Breast epithelium (tissue), 4 donors: ENCODE results near the gene MMD. TPM values are rescaled to one million over a fixed set of nuclear protein-coding genes. Genes with fewer than 3 reads are reported as not detected.
A peak's percentile ranks its signal among the peaks of the same experiment; 100 is the strongest.

Source experiments
- DNase-seq, 2 donors: peaks; one replicate each; pipeline ENCODE4 v3.0.0-alpha.2; 2019; ENCODE audit warnings: low spot score in 2 of 2
- H3K27ac ChIP-seq, 2 donors: fragments of 200-600 bp; sonication (generic) in 1 of 2; one replicate each; pipeline ENCODE4 v1.5.1; 2016 to 2019; ENCODE audit warnings: mild to moderate bottlenecking in 1 of 2
- H3K27me3 ChIP-seq, 2 donors: fragments of 200-600 bp; sonication (generic) in 1 of 2; one replicate each; pipeline versions ENCODE4 v1.5.1 to v1.6.0; 2017 to 2019; ENCODE audit warnings: control low read depth in 1 of 2, mild to moderate bottlenecking in 1 of 2
- H3K36me3 ChIP-seq: fragments of 200-600 bp; one replicate; pipeline ENCODE4 v1.5.1; 2019
- H3K4me1 ChIP-seq, 2 donors: fragments of 200-600 bp; sonication (generic); one replicate each; pipeline ENCODE4 v1.5.1; 2016 to 2019; ENCODE audit warnings: control low read depth in 1 of 2
- H3K4me3 ChIP-seq, 3 donors: fragments of 200-600 bp; sonication (generic); 1 replicate in 2 of 3; 2 replicates in 1 of 3; pipeline ENCODE4 v1.5.1; 2016 to 2019; ENCODE audit warnings: mild to moderate bottlenecking in 3 of 3, moderate library complexity in 2 of 3
- H3K9me3 ChIP-seq, 2 donors: fragments of 200-600 bp; sonication (generic) in 1 of 2; one replicate each; pipeline ENCODE4 v1.5.1; 2016 to 2019; ENCODE audit warnings: control low read depth in 1 of 2
- POLR2A ChIP-seq: fragments of 450-650 bp; IDR thresholded peaks from one replicate; pipeline ENCODE4 v1.6.1; 2016; ENCODE audit warnings: antibody characterized with exemption, mild to moderate bottlenecking, moderate library complexity
- POLR2AphosphoS5 ChIP-seq, 3 donors: sonication (generic); formaldehyde crosslinking; IDR thresholded peaks; one replicate each; pipeline ENCODE4 v1.6.1; 2017; ENCODE audit warnings: antibody characterized with exemption in 3 of 3
- intact Hi-C: fragments of 100-400 bp; cut with DNase I; formaldehyde crosslinking; loops from one replicate; pipeline ENCODE4 v1.15.1; 2023; ENCODE audit warnings: low total_unique reads
- total RNA-seq, 3 donors: library from RNA; depleted of rRNA; stranded (reverse); fragments of >200 nt; gene quantifications; one replicate each; pipeline ENCODE4 v1.1.0, GENCODE V29; 2016
- TF ChIP-seq, protein P1 (sequence below), 3 donors: fragments of 450-650 bp; IDR thresholded peaks; one replicate each; pipeline ENCODE4 v1.5.1; 2016 to 2017; ENCODE audit warnings: antibody characterized with exemption in 3 of 3, mild to moderate bottlenecking in 3 of 3, moderate library complexity in 3 of 3

MMD gene
- total RNA-seq, 3 donors from 2014 or later = 28.0 to 140 (median 34.1) TPM

DNA sequence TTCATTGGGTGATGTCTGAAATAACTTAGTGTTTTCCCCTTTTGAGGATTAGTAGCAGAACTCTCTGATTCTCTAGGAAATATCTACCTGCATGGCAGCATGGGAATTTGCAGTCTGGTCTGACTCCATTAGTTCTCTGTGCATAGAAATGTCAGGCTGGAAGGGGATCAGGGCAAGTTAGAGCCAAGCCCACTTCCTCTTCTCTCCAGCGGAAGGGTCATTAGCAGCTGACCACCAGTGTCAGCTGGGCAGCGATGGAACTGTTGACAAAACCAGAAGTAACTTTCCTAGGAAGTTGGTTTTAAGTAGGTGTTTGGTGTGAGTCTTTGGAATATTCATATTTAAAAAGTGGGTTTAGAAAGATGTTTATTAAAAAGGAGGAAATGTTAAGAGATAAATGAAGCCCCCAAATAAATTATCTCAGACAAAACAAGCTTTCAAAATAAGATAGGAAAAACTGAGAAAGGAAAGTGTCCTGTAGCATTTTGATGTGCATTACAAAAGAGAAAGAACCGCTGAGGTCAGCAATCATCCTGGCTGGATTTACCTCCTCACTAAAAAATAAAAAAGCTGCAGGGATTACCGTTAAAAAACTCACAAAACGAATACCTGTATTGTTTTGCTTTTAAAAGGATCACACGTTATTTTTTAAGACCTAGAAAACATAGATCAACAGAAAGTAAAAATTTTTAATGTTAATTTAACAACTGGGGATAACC is 32.4 kb upstream of the MMD start:
- H3K36me3 ChIP-seq = no peaks in the 10 kb centered on the region
- no peak for DNase-seq
- no peaks in the 10 kb centered on the region for H3K27me3 ChIP-seq
- H3K9me3 ChIP-seq = no peaks in the 10 kb centered on the region
- no peak overlapping the region for H3K27ac ChIP-seq
- no peak overlapping the region for H3K4me3 ChIP-seq
- TF ChIP-seq POLR2A (no peak), POLR2AphosphoS5 (IDR thresholded peaks at IDR 0.05) (no peak)
- TF ChIP-seq, protein P1, sequence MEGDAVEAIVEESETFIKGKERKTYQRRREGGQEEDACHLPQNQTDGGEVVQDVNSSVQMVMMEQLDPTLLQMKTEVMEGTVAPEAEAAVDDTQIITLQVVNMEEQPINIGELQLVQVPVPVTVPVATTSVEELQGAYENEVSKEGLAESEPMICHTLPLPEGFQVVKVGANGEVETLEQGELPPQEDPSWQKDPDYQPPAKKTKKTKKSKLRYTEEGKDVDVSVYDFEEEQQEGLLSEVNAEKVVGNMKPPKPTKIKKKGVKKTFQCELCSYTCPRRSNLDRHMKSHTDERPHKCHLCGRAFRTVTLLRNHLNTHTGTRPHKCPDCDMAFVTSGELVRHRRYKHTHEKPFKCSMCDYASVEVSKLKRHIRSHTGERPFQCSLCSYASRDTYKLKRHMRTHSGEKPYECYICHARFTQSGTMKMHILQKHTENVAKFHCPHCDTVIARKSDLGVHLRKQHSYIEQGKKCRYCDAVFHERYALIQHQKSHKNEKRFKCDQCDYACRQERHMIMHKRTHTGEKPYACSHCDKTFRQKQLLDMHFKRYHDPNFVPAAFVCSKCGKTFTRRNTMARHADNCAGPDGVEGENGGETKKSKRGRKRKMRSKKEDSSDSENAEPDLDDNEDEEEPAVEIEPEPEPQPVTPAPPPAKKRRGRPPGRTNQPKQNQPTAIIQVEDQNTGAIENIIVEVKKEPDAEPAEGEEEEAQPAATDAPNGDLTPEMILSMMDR (IDR thresholded peaks at IDR 0.05) = no peak
- H3K4me1 ChIP-seq = no peaks in the 10 kb centered on the region
- intact Hi-C loops = no loop called here

DNA sequence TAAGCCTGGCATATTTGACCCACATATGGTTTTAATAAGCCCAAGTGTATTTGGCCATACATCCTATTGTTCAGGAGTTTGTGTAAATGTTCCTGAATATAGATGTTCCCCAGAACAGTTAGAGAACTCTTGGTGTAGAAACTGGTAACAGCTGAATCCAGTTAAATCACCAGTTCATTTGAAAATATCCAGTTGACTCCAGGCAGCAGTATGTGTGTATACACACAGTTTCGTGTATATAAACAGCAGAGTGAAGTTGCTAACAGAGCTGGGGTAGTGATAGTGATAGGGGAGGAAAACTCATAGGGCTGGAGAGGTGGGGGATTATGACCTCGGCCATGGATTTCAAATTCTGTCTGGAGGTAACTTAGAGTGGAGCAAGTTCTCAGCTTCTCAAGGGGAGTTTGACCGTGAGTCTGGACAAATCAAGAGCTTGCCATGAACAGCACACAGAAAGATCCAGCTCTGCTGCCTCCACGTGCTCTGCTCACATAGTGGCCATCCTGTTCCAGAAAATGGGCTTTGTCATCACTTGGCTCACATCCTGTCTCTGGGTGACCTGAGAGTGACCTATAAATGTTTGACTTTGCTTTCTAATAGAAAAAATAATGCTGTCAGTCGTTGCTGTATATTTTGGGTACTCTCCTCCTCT is 30.6 kb upstream of the MMD start:
- H3K4me3 ChIP-seq = no peak overlapping the region
- H3K36me3 ChIP-seq = no peaks in the 10 kb centered on the region
- DNase-seq = no peak
- no peaks in the 10 kb centered on the region for H3K4me1 ChIP-seq
- H3K9me3 ChIP-seq = no peaks in the 10 kb centered on the region
- intact Hi-C loops = no loop called here
- TF ChIP-seq, protein P1 (IDR thresholded peaks at IDR 0.05) = no peak
- no peak for TF ChIP-seq POLR2A
- H3K27ac ChIP-seq = peak overlapping the region in 1 of 2 donors; percentile 76
- no peaks in the 10 kb centered on the region for H3K27me3 ChIP-seq

DNA sequence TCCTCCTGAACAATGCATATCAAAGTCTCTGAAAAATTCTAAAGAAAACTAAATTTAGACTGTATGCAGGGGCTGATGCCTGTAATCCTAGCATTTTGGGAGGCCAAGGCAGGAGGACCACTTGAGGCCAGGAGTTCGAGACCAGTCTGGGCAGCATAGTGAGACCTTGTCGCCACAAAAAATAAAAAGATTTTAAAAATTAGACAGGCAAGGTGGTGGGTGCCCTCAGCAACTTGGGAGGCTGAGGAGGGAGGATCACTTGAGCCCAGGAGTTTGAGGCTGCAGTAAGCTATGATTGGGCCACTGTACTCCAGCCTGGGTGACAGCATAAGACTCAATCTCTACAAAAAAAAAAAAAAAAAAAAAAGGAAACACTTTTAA is 30.1 kb upstream of the MMD start:
- DNase-seq = no peak
- intact Hi-C loops = no loop called here
- H3K4me3 ChIP-seq = no peak overlapping the region
- no peak overlapping the region for H3K27ac ChIP-seq
- no peaks in the 10 kb centered on the region for H3K27me3 ChIP-seq
- TF ChIP-seq POLR2A (no peak), POLR2AphosphoS5 (IDR thresholded peaks at IDR 0.05) (no peak)
- H3K36me3 ChIP-seq = no peaks in the 10 kb centered on the region
- no peaks in the 10 kb centered on the region for H3K9me3 ChIP-seq
- no peaks in the 10 kb centered on the region for H3K4me1 ChIP-seq

DNA sequence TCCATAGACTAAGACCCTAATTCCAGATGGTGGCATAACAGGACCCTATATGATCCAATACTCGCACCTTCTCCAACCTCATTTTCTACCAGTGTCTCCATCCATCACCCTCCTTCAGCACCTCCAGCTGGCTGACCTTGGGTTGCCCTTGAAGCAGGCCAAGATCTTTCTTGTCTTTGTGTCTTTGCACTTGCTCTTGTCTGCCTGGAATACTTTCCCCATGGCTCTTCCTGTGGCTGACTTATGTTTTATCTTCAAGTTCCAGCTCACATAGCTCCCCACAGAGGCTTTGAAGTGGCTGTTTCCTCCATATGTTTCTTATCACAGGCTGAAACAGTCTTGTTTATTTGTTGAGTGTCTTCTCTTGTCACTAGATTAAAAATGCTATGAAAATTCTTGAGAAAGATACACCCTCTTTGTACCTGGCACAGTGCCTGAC is 29.6 kb upstream of the MMD start:
- H3K4me1 ChIP-seq = no peaks in the 10 kb centered on the region
- TF ChIP-seq, protein P1 (IDR thresholded peaks at IDR 0.05) = no peak
- no peak for TF ChIP-seq POLR2A
- no peak for TF ChIP-seq POLR2AphosphoS5 (IDR thresholded peaks at IDR 0.05)
- DNase-seq = no peak
- H3K36me3 ChIP-seq = no peaks in the 10 kb centered on the region
- intact Hi-C loops = no loop called here
- H3K4me3 ChIP-seq = no peak overlapping the region
- no peak overlapping the region for H3K27ac ChIP-seq
- no peaks in the 10 kb centered on the region for H3K27me3 ChIP-seq
- no peaks in the 10 kb centered on the region for H3K9me3 ChIP-seq

DNA sequence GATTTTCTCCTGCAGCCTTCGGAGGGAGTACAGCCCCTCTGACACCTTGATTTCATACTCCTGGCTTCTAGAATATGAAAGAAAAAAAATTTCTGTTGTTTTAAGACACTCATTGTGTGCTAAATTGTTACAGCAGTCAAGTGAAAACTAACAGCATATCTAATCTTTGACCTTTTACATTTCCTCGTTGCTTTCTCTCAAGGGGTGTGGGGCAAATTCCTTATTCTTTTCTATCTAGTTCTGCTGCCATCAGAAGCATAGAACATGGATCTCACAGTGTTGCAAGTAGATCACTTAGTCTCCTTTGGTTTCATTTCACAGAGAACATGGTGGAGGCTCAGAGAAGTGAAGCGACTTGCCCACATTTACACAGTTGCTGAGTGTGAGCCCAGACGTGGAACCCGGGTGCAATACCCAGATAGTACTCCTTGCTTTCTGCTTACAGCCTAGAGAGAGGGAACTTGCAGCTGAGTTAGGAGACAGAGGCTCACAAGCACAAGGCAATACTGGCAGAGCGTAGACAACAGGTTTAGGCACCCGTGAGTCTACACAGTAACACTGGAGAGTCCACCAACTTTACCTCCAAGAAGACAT is 28.7 kb upstream of the MMD start:
- intact Hi-C loops = no loop called here
- TF ChIP-seq, protein P1 (IDR thresholded peaks at IDR 0.05) = no peak
- TF ChIP-seq POLR2AphosphoS5 (IDR thresholded peaks at IDR 0.05) (no peak), POLR2A (no peak)

More for the DNA sequence above, 28.7 kb upstream of the MMD start:
- DNase-seq = no peak
- Histone ChIP-seq H3K27ac (no peak overlapping the region), H3K4me3 (no peak overlapping the region), H3K27me3 (no peaks in the 10 kb centered on the region), H3K9me3 (no peaks in the 10 kb centered on the region), H3K4me1 (no peaks in the 10 kb centered on the region), H3K36me3 (no peaks in the 10 kb centered on the region)
